GM12878 (cell line): ENCODE measurements around the gene BTG2. TPM values are rescaled to one million over a fixed set of nuclear protein-coding genes. Genes with fewer than 3 reads are reported as not detected.

Experiments used
- NFIC ChIP-seq: IDR thresholded peaks from 2 replicates; pipeline ENCODE4 v1.6.1; 2012; ENCODE audit warnings: low read depth, mild to moderate bottlenecking, inconsistent platforms, low read length, moderate library complexity
- NR2C2 ChIP-seq: IDR thresholded peaks from 2 replicates; pipeline ENCODE4 v1.6.1; 2011; ENCODE audit warnings: borderline replicate concordance, low read depth; ENCODE audit not compliant: control insufficient read depth, insufficient read length
- PML ChIP-seq: IDR thresholded peaks from 2 replicates; pipeline ENCODE4 v1.6.1; 2012; ENCODE audit warnings: low read length, inconsistent platforms
- WRNIP1 ChIP-seq: IDR thresholded peaks from 2 replicates; pipeline ENCODE4 v1.6.1; 2011; ENCODE audit warnings: low read depth, low read length, improper control_type of control experiment, borderline replicate concordance
- ZZZ3 ChIP-seq: IDR thresholded peaks from 2 replicates; pipeline ENCODE4 v1.6.1; 2011; ENCODE audit warnings: low read depth; ENCODE audit not compliant: control insufficient read depth, insufficient read length
- polyA plus RNA-seq, 11 experiments: library from polyadenylated mRNA; depleted of rRNA in 4 of 11; unstranded in 6 of 11; stranded (reverse) in 5 of 11; fragments of >200 nt; fragmentation: Nextera tagmentation in 4 of 11; fragmentation: Illumina TruSeq in 1 of 11; extraction: Ambion mirVana in 4 of 11; extraction: Trizol in 1 of 11; gene quantifications; 1 replicate in 1 of 11; 2 replicates in 10 of 11; pipeline versions ENCODE4 v1.2.1 to v1.2.3, GENCODE V29; 2011 to 2016; ENCODE audit warnings: inconsistent platforms in 2 of 11, missing spikeins in 2 of 11, low read depth in 1 of 11
- total RNA-seq, 4 experiments: library from RNA; depleted of rRNA in 3 of 4; stranded (reverse); fragments of >200 nt in 3 of 4; fragmentation: Illumina TruSeq in 1 of 4; extraction: Trizol in 1 of 4; gene quantifications; 2 replicates each; pipeline versions ENCODE4 v1.2.1 to v1.2.3, GENCODE V29; 2013 to 2021
- TF ChIP-seq, protein P1 (sequence below): IDR thresholded peaks from 2 replicates; pipeline ENCODE4 v1.6.1; 2011; ENCODE audit warnings: borderline replicate concordance, low read depth, mild to moderate bottlenecking, moderate library complexity, low read length; ENCODE audit not compliant: insufficient read depth, poor library complexity, severe bottlenecking
- TF ChIP-seq, protein P2 (sequence below): fragments of 450-650 bp; IDR thresholded peaks from 2 replicates; pipeline ENCODE4 v1.6.1; 2017; ENCODE audit warnings: mild to moderate bottlenecking, moderate library complexity

Gene BTG2
- total and polyA plus RNA-seq, 10 of the 15 experiments (the other 5 are each of a cell fraction or from before 2014, with no cell fraction given), result 23.3 to 160 (median 98.1) TPM

DNA sequence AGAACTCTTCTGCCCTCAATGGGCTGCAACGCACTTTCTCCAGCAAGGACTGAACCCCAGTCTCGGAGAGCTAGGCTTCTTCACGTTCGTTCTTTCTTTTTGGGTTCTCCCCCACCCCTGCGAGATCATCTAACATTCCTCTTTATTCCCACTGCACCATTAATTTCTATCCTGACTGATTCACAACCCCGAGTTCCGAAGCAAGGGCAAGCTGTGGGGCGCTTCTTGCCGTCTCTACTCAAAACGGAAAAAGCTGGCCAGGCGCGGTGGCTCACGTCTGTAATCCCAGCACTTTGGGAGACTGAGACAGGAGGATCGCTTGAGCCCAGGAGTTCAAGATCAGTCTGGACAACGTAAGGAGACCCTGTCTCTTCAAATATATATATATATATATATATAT is 37.4 kb upstream of the BTG2 start (continued):
- TF ChIP-seq, protein P1, sequence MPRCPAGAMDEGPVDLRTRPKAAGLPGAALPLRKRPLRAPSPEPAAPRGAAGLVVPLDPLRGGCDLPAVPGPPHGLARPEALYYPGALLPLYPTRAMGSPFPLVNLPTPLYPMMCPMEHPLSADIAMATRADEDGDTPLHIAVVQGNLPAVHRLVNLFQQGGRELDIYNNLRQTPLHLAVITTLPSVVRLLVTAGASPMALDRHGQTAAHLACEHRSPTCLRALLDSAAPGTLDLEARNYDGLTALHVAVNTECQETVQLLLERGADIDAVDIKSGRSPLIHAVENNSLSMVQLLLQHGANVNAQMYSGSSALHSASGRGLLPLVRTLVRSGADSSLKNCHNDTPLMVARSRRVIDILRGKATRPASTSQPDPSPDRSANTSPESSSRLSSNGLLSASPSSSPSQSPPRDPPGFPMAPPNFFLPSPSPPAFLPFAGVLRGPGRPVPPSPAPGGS, result no peak
- TF ChIP-seq WRNIP1, result no peak
- no peak for TF ChIP-seq ZZZ3
- TF ChIP-seq, protein P2, sequence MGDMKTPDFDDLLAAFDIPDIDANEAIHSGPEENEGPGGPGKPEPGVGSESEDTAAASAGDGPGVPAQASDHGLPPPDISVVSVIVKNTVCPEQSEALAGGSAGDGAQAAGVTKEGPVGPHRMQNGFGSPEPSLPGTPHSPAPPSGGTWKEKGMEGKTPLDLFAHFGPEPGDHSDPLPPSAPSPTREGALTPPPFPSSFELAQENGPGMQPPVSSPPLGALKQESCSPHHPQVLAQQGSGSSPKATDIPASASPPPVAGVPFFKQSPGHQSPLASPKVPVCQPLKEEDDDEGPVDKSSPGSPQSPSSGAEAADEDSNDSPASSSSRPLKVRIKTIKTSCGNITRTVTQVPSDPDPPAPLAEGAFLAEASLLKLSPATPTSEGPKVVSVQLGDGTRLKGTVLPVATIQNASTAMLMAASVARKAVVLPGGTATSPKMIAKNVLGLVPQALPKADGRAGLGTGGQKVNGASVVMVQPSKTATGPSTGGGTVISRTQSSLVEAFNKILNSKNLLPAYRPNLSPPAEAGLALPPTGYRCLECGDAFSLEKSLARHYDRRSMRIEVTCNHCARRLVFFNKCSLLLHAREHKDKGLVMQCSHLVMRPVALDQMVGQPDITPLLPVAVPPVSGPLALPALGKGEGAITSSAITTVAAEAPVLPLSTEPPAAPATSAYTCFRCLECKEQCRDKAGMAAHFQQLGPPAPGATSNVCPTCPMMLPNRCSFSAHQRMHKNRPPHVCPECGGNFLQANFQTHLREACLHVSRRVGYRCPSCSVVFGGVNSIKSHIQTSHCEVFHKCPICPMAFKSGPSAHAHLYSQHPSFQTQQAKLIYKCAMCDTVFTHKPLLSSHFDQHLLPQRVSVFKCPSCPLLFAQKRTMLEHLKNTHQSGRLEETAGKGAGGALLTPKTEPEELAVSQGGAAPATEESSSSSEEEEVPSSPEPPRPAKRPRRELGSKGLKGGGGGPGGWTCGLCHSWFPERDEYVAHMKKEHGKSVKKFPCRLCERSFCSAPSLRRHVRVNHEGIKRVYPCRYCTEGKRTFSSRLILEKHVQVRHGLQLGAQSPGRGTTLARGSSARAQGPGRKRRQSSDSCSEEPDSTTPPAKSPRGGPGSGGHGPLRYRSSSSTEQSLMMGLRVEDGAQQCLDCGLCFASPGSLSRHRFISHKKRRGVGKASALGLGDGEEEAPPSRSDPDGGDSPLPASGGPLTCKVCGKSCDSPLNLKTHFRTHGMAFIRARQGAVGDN, result no peak
- TF ChIP-seq PML, result no peak
- no peak for TF ChIP-seq NFIC
- TF ChIP-seq NR2C2, result no peak
